Osteocyte (in vitro differentiated cells): Measurements from ENCODE around the gene NKAIN4. TPM values are rescaled to one million over a fixed set of nuclear protein-coding genes. Genes with fewer than 3 reads are reported as not detected.

Experiments used
- DNase-seq: peaks from one replicate; pipeline ENCODE4 v3.0.0; 2021; ENCODE audit warnings: mixed read lengths; ENCODE audit not compliant: unreplicated experiment; ENCODE audit errors: extremely low spot score
- H3K27ac Mint-ChIP-seq: one replicate; pipeline ENCODE4 v1.8.0; 2021; ENCODE audit warnings: mild to moderate bottlenecking, mixed read lengths; ENCODE audit not compliant: unreplicated experiment
- H3K27me3 Mint-ChIP-seq: one replicate; pipeline ENCODE4 v1.8.0; 2021; ENCODE audit warnings: mixed read lengths; ENCODE audit not compliant: unreplicated experiment
- H3K36me3 Mint-ChIP-seq: one replicate; pipeline ENCODE4 v1.8.0; 2021; ENCODE audit warnings: mixed read lengths; ENCODE audit not compliant: unreplicated experiment
- H3K4me1 Mint-ChIP-seq: one replicate; pipeline ENCODE4 v1.8.0; 2021; ENCODE audit warnings: mixed read lengths; ENCODE audit not compliant: unreplicated experiment
- H3K4me3 Mint-ChIP-seq: one replicate; pipeline ENCODE4 v1.8.0; 2021; ENCODE audit warnings: mild to moderate bottlenecking, moderate library complexity, mixed read lengths; ENCODE audit not compliant: unreplicated experiment
- H3K9me3 Mint-ChIP-seq: one replicate; pipeline ENCODE4 v1.8.0; 2021; ENCODE audit warnings: mixed read lengths; ENCODE audit not compliant: unreplicated experiment
- total RNA-seq: library from RNA; stranded (reverse); gene quantifications from 2 replicates; pipeline ENCODE4 v1.2.1, GENCODE V29; 2021
- TF ChIP-seq, protein P1 (sequence below): fragments of 200-600 bp; sonication (generic); IDR thresholded peaks from 2 replicates; pipeline ENCODE4 v1.5.0; 2021; ENCODE audit warnings: antibody characterized with exemption, mild to moderate bottlenecking, moderate library complexity

NKAIN4 gene
- total RNA-seq, 1 donor from 2014 or later, result 0.62 TPM

DNA sequence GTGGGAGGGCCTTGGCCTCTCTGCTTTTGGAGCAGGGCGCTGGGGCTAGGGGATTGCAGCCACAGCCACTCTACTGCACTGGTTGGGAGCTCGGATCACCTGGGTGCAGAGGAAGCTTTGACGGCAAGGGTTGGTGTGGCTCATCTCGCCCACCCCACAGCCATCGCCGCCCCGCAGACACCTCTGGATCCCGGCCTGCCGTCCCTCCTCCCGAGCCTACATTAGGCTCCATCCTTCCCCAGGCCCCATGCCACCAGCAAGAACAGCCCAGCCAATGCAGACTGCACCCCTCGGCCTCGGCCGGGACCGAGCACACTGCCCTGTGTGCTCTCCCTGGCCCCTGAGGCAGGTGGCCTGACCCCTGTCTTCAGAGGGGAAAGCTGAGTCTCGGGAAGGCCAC is 6.3 kb upstream of the NKAIN4 start:
- Mint-ChIP-seq H3K4me3 (no peak overlapping the region), H3K27me3 (peaks cover 46% of the 10 kb centered on the region), H3K4me1 (peaks cover 4% of the 10 kb centered on the region), H3K9me3 (no peaks in the 10 kb centered on the region), H3K36me3 (no peaks in the 10 kb centered on the region), H3K27ac (no peak overlapping the region)
- no peak for DNase-seq
- TF ChIP-seq, protein P1, sequence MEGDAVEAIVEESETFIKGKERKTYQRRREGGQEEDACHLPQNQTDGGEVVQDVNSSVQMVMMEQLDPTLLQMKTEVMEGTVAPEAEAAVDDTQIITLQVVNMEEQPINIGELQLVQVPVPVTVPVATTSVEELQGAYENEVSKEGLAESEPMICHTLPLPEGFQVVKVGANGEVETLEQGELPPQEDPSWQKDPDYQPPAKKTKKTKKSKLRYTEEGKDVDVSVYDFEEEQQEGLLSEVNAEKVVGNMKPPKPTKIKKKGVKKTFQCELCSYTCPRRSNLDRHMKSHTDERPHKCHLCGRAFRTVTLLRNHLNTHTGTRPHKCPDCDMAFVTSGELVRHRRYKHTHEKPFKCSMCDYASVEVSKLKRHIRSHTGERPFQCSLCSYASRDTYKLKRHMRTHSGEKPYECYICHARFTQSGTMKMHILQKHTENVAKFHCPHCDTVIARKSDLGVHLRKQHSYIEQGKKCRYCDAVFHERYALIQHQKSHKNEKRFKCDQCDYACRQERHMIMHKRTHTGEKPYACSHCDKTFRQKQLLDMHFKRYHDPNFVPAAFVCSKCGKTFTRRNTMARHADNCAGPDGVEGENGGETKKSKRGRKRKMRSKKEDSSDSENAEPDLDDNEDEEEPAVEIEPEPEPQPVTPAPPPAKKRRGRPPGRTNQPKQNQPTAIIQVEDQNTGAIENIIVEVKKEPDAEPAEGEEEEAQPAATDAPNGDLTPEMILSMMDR, result no peak

DNA sequence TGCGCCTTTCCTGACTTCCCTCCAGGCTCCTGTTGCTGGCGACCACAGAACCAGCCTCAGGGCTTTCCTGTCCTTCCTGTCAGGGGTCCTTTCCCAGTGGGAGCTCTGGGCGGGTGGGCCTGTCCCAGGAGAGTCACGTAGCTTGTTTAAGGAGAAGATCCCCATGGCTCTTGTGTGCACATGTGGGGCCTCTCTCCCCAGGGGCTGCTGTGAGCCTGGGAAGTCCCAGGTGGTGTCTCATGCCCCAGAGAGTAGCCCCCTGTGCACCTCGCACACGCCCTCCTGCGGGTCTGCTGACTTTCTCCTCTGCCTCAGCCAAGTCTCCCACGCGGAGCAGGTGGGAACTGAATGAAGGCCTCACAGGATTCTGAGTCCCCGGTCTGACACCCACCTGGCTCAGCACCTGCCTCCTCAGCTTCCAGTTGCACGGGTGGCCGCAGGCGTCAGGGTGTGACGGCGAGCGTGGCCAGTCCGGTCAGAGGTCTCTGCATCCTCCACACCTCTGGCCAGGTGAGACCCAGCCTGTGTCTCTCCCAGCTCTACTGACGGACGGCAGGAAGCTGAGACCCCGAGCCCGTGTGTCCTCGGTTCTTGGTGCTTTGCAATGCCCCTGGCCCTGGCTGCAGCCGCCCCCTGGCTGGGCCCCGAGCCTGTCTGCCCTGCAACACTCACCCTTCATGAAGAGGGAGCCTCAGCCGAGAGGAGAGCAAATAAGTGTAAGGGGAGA is 5.6 kb upstream of the NKAIN4 start:
- Mint-ChIP-seq H3K36me3 (no peaks in the 10 kb centered on the region), H3K27ac (no peak overlapping the region), H3K4me1 (peaks cover 4% of the 10 kb centered on the region), H3K27me3 (peaks cover 52% of the 10 kb centered on the region), H3K9me3 (no peaks in the 10 kb centered on the region), H3K4me3 (no peak overlapping the region)
- TF ChIP-seq, protein P1, result no peak
- DNase-seq, result no peak

DNA sequence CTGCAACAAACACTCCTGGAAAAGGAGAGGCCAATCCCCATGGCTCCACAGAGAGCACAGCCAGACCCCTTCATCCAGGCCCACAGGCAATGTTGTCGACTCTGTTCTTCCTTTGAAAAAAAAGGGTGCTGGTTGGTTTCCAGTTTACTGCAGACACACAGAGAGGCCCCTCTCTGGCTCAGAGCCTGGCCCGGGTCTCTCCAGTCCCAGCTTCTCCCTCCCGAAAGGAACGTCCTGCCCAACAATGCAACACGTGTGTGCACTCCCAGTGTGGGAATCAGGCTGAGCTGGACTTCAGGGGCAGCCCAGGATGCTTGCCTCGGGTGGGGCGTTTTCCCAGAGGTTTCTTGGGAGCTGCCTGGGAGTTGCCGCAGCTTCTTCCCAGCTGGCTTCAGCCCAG is 4.5 kb upstream of the NKAIN4 start:
- no peaks in the 10 kb centered on the region for H3K9me3 Mint-ChIP-seq
- H3K4me3 Mint-ChIP-seq, result no peak overlapping the region
- H3K4me1 Mint-ChIP-seq, result peaks cover 6% of the 10 kb centered on the region
- H3K27me3 Mint-ChIP-seq, result peaks cover 44% of the 10 kb centered on the region
- no peak overlapping the region for H3K27ac Mint-ChIP-seq
- no peaks in the 10 kb centered on the region for H3K36me3 Mint-ChIP-seq
- TF ChIP-seq, protein P1, result no peak
- no peak for DNase-seq

DNA sequence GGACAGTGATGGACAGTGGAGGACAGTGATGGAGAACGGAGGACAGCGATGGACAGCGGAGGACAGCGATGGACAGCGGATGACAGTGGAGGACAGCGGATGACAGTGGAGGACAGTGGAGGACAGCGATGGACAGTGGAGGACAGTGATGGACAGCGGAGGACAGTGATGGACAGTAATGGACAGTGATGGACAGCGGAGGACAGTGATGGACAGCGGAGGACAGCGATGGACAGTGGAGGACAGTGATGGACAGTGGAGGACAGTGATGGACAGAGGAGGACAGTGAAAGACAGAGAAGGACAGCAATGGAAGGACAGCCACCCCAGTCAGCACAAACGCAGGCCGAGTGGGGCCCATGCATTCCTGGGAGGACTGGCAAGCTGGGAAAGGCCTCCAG is 3.4 kb upstream of the NKAIN4 start:
- no peaks in the 10 kb centered on the region for H3K9me3 Mint-ChIP-seq
- no peaks in the 10 kb centered on the region for H3K36me3 Mint-ChIP-seq
- TF ChIP-seq, protein P1, result no peak
- H3K4me1 Mint-ChIP-seq, result peaks cover 13% of the 10 kb centered on the region
- no peak for DNase-seq
- no peak overlapping the region for H3K27ac Mint-ChIP-seq
- peaks cover 50% of the 10 kb centered on the region for H3K27me3 Mint-ChIP-seq
- no peak overlapping the region for H3K4me3 Mint-ChIP-seq

DNA sequence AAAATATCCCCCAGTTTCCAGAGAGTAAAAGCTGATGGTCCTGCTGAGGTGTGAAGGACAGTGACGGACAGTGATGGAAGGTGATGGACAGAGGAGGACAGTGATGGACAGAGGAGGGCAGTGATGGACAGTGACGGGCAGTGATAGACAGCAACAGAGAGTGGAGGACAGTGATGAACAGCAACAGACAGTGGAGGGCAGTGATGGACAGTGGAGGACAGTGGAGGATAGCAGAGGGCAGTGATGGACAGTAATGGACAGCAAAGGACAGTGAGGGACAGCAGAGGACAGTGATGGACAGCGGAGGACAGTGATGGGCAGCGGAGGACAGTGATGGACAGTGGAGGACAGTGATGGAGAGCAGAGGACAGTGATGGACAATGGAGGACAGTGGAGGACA is 2.7 kb upstream of the NKAIN4 start:
- TF ChIP-seq, protein P1, result no peak
- no peak for DNase-seq
- Mint-ChIP-seq H3K36me3 (no peaks in the 10 kb centered on the region), H3K9me3 (no peaks in the 10 kb centered on the region), H3K4me1 (peaks cover 18% of the 10 kb centered on the region), H3K27me3 (peaks cover 54% of the 10 kb centered on the region), H3K27ac (no peak overlapping the region), H3K4me3 (no peak overlapping the region)
